MM.1S (cell line): ENCODE measurements around the gene SH3D19.

ENCODE experiments used
- DNase-seq: peaks from one replicate; pipeline ENCODE4 v3.0.0-alpha.2; 2015
- H2AFZ ChIP-seq: fragments of 300-600 bp; sonication (generic); 2 replicates; pipeline ENCODE4 v1.6.0; 2016; ENCODE audit warnings: antibody characterized with exemption, low read length
- H3F3A ChIP-seq: fragments of 300-600 bp; sonication (generic); 2 replicates; pipeline ENCODE4 v1.6.1; 2016; ENCODE audit warnings: mild to moderate bottlenecking, antibody characterized with exemption, low read length, moderate library complexity, mixed read lengths; ENCODE audit not compliant: insufficient read depth
- H3K27ac ChIP-seq: fragments of 300-600 bp; sonication (generic); 2 replicates; pipeline ENCODE4 v1.5.1; 2016; ENCODE audit warnings: mild to moderate bottlenecking, low read length
- H3K27me3 ChIP-seq: fragments of 300-600 bp; sonication (generic); replicated peaks from 2 replicates; pipeline ENCODE4 v1.6.0; 2016; ENCODE audit warnings: low read length; ENCODE audit not compliant: insufficient read depth
- H3K36me3 ChIP-seq: fragments of 300-600 bp; sonication (generic); replicated peaks from 2 replicates; pipeline ENCODE4 v1.6.1; 2016; ENCODE audit warnings: mild to moderate bottlenecking, low read length, mixed read lengths; ENCODE audit not compliant: insufficient read depth
- H3K4me1 ChIP-seq: fragments of 300-600 bp; sonication (generic); 2 replicates; pipeline ENCODE4 v1.6.1; 2016; ENCODE audit warnings: low read length, mixed read lengths
- H3K4me2 ChIP-seq: fragments of 300-600 bp; sonication (generic); 2 replicates; pipeline ENCODE4 v1.6.0; 2016; ENCODE audit warnings: low read depth, low read length
- H3K4me3 ChIP-seq: fragments of 300-600 bp; sonication (generic); 2 replicates; pipeline ENCODE4 v1.5.1; 2016; ENCODE audit warnings: low read length, mixed read lengths
- H3K79me2 ChIP-seq: fragments of 300-600 bp; sonication (generic); 2 replicates; pipeline ENCODE4 v1.6.1; 2016; ENCODE audit warnings: mixed run types, low read length, mixed read lengths
- H3K9ac ChIP-seq: fragments of 300-600 bp; sonication (generic); 2 replicates; pipeline ENCODE4 v1.6.1; 2016; ENCODE audit warnings: low read length, mixed read lengths
- H3K9me2 ChIP-seq: fragments of 300-600 bp; sonication (generic); replicated peaks from 2 replicates; pipeline ENCODE4 v1.6.1; 2016; ENCODE audit warnings: mild to moderate bottlenecking, low read length, mixed read lengths; ENCODE audit not compliant: insufficient read depth
- H3K9me3 ChIP-seq: fragments of 300-600 bp; sonication (generic); replicated peaks from 2 replicates; pipeline ENCODE4 v1.6.1; 2016; ENCODE audit warnings: mild to moderate bottlenecking, low read length, mixed read lengths; ENCODE audit not compliant: insufficient read depth
- H4K20me1 ChIP-seq: fragments of 300-600 bp; sonication (generic); 2 replicates; pipeline ENCODE4 v1.6.1; 2016; ENCODE audit warnings: mild to moderate bottlenecking, low read length, moderate library complexity, mixed read lengths; ENCODE audit not compliant: insufficient read depth
- CTCF ChIP-seq: fragments of 300-600 bp; sonication (generic); IDR thresholded peaks from 2 replicates; pipeline ENCODE4 v1.5.1; 2016; ENCODE audit warnings: antibody characterized with exemption, low read length, mixed read lengths
- EZH2 ChIP-seq: fragments of 300-600 bp; sonication (generic); optimal IDR thresholded peaks from 2 replicates; pipeline ENCODE3; 2017; ENCODE audit warnings: low read depth, mild to moderate bottlenecking, antibody characterized with exemption, low read length, mixed read lengths
- EZH2phosphoT487 ChIP-seq: fragments of 300-600 bp; sonication (generic); IDR thresholded peaks from 2 replicates; pipeline ENCODE4 v1.6.1; 2018; ENCODE audit warnings: antibody characterized with exemption, low read length

SH3D19 gene

DNA sequence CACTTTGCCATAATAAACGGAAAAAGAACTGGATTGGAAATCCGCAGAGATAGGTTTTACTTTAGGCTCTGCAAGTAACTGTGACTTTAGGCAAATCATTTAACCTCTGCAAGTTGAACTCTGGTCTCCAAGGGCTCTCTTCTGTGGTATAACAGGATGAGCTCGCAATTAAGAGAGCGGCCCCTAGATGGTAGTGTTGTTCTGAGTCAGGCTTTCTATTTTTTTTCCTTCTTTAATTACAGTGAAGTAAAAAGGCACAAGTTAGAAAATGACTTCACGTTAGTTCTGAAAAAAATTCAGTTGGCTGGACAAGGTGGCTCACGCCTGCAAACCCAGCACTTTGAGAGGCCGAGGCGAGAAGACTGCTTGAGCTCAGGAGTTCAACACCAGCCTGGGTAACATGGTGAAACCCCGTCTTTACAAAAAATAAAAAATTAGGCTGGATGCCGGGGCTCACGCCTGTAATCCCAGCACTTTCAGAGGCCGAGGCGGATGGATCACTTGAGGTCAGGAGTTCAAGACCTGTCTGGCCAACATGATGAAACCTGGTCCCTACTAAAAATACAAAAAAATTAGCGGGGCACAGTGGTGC is 207.9 kb downstream of the SH3D19 start:
- Histone ChIP-seq H3K79me2 (no peaks in the 10 kb centered on the region), H2AFZ (no peak overlapping the region)

GRCh38 chr4:151114986-151115385 is 210.4 kb downstream of the SH3D19 start:
- Histone ChIP-seq H3K9me2 (no peaks in the 10 kb centered on the region), H3K9me3 (no peaks in the 10 kb centered on the region), H2AFZ (no peak overlapping the region), H3K4me2 (no peak overlapping the region), H4K20me1 (no peaks in the 10 kb centered on the region), H3F3A (no peaks in the 10 kb centered on the region; the same call in 1 of the 2 replicates), H3K79me2 (no peaks in the 10 kb centered on the region), H3K4me1 (no peaks in the 10 kb centered on the region), H3K36me3 (no peaks in the 10 kb centered on the region), H3K9ac (no peak overlapping the region), H3K27ac (no peak overlapping the region), H3K4me3 (no peak overlapping the region), H3K27me3 (no peaks in the 10 kb centered on the region)
- no peak for TF ChIP-seq EZH2phosphoT487
- no peak for TF ChIP-seq CTCF
- no peak for TF ChIP-seq EZH2
- no peak for DNase-seq

More for the DNA sequence above, 207.9 kb downstream of the SH3D19 start:
- no peak overlapping the region for H3K9ac ChIP-seq
- no peak overlapping the region for H3K27ac ChIP-seq
- no peaks in the 10 kb centered on the region for H3F3A ChIP-seq
- TF ChIP-seq CTCF (peak; percentile 79), EZH2phosphoT487 (no peak), EZH2 (no peak)
- no peaks in the 10 kb centered on the region for H4K20me1 ChIP-seq
- no peaks in the 10 kb centered on the region for H3K9me2 ChIP-seq
- no peak overlapping the region for H3K4me2 ChIP-seq
- peak; percentile 72 for DNase-seq
- H3K9me3 ChIP-seq: no peaks in the 10 kb centered on the region
- no peaks in the 10 kb centered on the region for H3K36me3 ChIP-seq
- H3K4me3 ChIP-seq: no peak overlapping the region
- H3K4me1 ChIP-seq: no peaks in the 10 kb centered on the region
- no peaks in the 10 kb centered on the region for H3K27me3 ChIP-seq

DNA sequence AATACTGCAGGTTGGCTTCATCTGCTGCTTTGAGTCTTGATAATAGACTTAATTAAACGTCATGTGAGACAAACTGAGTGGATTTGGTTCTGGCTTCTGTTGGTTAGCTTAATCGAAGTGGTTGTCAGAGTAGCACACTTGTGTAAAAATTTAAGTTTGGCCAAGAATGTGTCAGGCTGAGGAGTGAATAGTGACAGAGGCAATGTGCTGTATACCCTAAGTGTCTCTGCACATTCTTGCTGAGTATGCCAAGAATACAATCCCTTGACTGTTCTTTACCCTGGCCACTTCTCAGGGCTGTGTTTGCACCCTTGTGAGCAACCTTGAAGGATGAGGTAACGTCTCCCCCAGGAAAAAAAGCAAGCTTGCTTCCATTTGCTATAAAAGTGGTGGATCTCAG is 211.1 kb downstream of the SH3D19 start:
- H2AFZ ChIP-seq: no peak overlapping the region
- DNase-seq: no peak
- H3K27ac ChIP-seq: no peak overlapping the region
- no peaks in the 10 kb centered on the region for H3K9me2 ChIP-seq
- no peaks in the 10 kb centered on the region for H4K20me1 ChIP-seq
- TF ChIP-seq EZH2 (no peak), EZH2phosphoT487 (no peak), CTCF (no peak)
- no peaks in the 10 kb centered on the region for H3K27me3 ChIP-seq
- no peaks in the 10 kb centered on the region for H3K9me3 ChIP-seq
- no peaks in the 10 kb centered on the region for H3K79me2 ChIP-seq
- H3K4me3 ChIP-seq: no peak overlapping the region
- H3K9ac ChIP-seq: no peak overlapping the region
- H3K4me2 ChIP-seq: no peak overlapping the region
- H3K4me1 ChIP-seq: no peaks in the 10 kb centered on the region
- no peaks in the 10 kb centered on the region; the same call in 1 of the 2 replicates for H3F3A ChIP-seq
- no peaks in the 10 kb centered on the region for H3K36me3 ChIP-seq
